Activated CD8-positive, alpha-beta T cell treated with anti-CD3 and anti-CD28 coated beads, Interleukin-2, amount 10 ng/mL, durations not matched to agents 7 days and 5 days (primary cell): Measurements from ENCODE around the gene PLA2G4C. TPM values are rescaled to one million over a fixed set of nuclear protein-coding genes. Genes with fewer than 3 reads are reported as not detected.

Experiments used
- ATAC-seq: fragments of 150-1000 bp; cut with Tn5 transposase; one replicate; pipeline ENCODE4 v1.10.0; 2021; ENCODE audit warnings: moderate library complexity
- CTCF ChIA-PET: fragments of 350-600 bp; sonication (Branson Sonifier 250); formaldehyde crosslinking; loops from one replicate; lab custom pipeline; 2021; ENCODE audit warnings: antibody characterized with exemption; lab: Charles Lee
- POLR2A ChIA-PET: fragments of 350-600 bp; sonication (Branson Sonifier 250); formaldehyde crosslinking; loops from one replicate; lab custom pipeline; 2021; ENCODE audit warnings: antibody characterized with exemption; lab: Charles Lee
- DNase-seq: peaks from one replicate; pipeline ENCODE4 v3.0.0-alpha.2; 2020
- H3K27ac Mint-ChIP-seq: one replicate; pipeline ENCODE4 v1.8.0; 2021; ENCODE audit warnings: mild to moderate bottlenecking, mixed read lengths
- H3K27me3 Mint-ChIP-seq: one replicate; pipeline ENCODE4 v1.8.0; 2021; ENCODE audit warnings: low read depth, mixed read lengths
- H3K36me3 Mint-ChIP-seq: one replicate; pipeline ENCODE4 v1.8.0; 2021; ENCODE audit warnings: low read depth, mixed read lengths
- H3K4me1 Mint-ChIP-seq: one replicate; pipeline ENCODE4 v1.8.0; 2021; ENCODE audit warnings: low read depth, mixed read lengths
- H3K4me3 Mint-ChIP-seq: one replicate; pipeline ENCODE4 v1.8.0; 2021; ENCODE audit warnings: mild to moderate bottlenecking, mixed read lengths
- H3K9me3 Mint-ChIP-seq: one replicate; pipeline ENCODE4 v1.8.0; 2022; ENCODE audit warnings: mixed read lengths; ENCODE audit not compliant: insufficient read depth
- total RNA-seq, 2 experiments: library from RNA; stranded (reverse); gene quantifications; one replicate each; pipeline ENCODE4 v1.2.3, GENCODE V29; 2021

PLA2G4C gene
- total RNA-seq, 2 experiments from 2014 or later = 0.73 to 1.8 TPM

DNA sequence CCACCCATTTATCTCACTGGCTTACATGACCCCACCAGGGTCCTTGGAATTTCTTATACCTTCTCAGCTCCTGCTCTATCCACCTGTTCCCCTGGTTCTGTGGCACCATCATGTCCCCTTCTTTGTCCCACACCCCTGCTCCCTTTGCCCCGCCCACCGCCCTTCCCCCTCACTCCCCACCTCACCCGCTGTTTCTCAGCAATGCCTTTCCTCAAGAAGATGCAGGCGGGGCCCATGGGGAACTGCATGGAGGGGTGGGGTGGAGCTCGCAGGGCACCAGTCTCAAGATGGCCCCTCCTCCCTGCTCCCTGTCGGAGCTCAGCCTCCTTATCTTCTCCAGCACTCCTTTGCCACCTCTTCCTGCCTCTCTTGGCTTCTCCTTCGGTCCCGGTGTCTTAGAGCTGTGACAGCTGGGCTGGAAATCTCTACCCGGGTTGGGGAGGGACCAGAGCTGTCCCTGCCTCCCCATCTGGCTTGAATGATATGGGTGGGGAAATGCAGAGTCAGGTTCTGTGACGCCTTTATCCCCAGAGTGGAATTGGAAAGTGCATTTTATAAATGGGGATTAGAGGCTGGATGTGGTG, 66.8 kb downstream of the PLA2G4C start, which contains the start of gene CABP5:
CABP5 (minus strand) TSS at position 405 of the 584 bp plus-strand sequence; CDS start at position 248, 157 bp downstream.
- no peak for DNase-seq
- ChIA-PET CTCF (no interaction called here), POLR2A (no interaction called here)
- H3K36me3 Mint-ChIP-seq = no peaks in the 10 kb centered on the region
- no peaks in the 10 kb centered on the region for H3K9me3 Mint-ChIP-seq
- ATAC-seq = no peak
- no peak within 1 kb of the TSS for H3K4me3 Mint-ChIP-seq
- H3K27me3 Mint-ChIP-seq = no peaks in the 10 kb centered on the region
- no peaks in the 10 kb centered on the region for H3K4me1 Mint-ChIP-seq
- H3K27ac Mint-ChIP-seq = no peak within 1 kb of the TSS

DNA sequence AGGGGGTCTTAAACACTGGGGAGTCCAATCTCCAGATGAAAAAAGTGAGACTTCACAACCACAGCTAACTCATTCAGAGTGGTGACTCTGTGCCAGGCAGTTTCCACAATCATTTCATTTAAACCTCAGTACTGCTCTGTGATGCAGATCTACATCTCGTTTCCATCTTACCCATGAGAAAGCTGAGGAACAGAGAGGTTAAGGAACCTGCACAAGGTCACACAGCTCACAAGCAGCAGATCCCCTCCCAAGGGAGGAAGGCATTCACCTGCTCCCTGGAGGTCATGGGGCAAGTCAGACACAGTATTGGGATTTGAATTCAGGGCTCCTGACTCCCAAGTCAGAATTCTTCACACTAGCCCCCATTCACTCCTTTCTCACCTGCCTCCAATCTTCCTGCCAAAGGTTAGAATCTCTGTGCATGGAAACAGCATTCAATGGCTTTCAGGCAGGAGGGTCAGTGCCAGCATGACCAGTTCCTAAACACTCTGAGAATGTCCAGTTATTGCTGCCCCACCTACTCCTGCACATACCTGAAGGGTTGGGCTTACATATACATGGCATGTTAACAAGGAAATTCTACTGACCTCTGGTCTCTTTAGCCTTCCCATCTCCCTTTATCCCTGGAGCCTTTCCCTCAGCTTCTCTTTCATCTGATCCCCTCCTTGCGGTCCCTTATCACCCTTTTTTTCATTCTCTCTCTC, 68.6 kb downstream of the PLA2G4C start:
- ChIA-PET POLR2A (no interaction called here), CTCF (interaction anchor here (0.6 kb wide), 1 partner anchor 227 kb away, joined by 3 read pairs; no protein-coding TSS in a partner anchor)
- no peaks in the 10 kb centered on the region for H3K27me3 Mint-ChIP-seq
- no peak overlapping the region for H3K4me3 Mint-ChIP-seq
- no peak for DNase-seq
- no peaks in the 10 kb centered on the region for H3K9me3 Mint-ChIP-seq
- no peak overlapping the region for H3K27ac Mint-ChIP-seq
- H3K36me3 Mint-ChIP-seq = no peaks in the 10 kb centered on the region
- no peaks in the 10 kb centered on the region for H3K4me1 Mint-ChIP-seq
- ATAC-seq = no peak

DNA sequence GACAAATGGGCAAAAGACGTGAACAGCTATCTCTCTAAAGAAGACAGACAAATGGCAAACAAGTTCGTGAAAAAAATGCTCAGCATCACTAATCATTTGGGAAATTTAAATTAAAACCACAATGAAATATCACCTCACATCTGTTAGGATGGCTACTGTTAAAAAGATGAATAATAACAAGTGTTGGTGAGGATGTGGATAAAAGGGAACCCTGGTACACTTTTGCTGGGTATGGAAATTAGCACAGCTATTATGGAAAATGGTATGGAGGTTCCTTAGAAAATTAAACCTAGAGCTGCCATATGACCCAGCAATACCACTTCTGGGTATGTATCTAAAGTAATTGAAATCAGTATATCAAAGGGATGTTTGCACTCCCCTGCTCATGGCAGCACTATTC, 73.9 kb downstream of the PLA2G4C start:
- DNase-seq (no peak), ATAC-seq (no peak)
- Mint-ChIP-seq H3K27me3 (no peaks in the 10 kb centered on the region), H3K36me3 (no peaks in the 10 kb centered on the region), H3K9me3 (peaks cover 4% of the 10 kb centered on the region), H3K27ac (no peak overlapping the region), H3K4me3 (no peak overlapping the region), H3K4me1 (no peaks in the 10 kb centered on the region)
- CTCF ChIA-PET = interaction anchor here (0.9 kb wide), 1 partner anchor 66 kb away, joined by 3 read pairs; no protein-coding TSS in a partner anchor
- POLR2A ChIA-PET = no interaction called here

DNA sequence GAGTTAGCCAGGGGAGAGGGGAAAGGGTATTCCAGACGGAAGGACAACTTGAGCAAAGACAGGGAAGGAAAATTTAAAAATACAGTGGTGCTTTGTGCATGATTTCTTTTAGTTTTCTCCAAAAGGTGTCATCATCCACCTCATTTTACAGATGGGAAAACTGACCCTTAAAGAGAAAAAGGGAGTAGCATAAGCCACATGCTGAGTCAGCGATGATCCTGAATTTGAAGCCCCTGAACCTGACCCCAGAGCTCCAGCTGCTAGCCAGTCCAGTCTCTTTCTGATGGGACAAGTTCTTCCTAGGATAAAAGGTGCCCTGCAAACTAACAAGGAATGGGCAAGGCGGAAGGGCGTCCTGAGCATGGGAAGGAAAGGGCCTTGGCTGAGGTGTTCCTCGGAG, 77.0 kb downstream of the PLA2G4C start:
- H3K4me3 Mint-ChIP-seq = no peak overlapping the region
- POLR2A ChIA-PET = no interaction called here
- no peak for ATAC-seq
- H3K4me1 Mint-ChIP-seq = peaks cover 6% of the 10 kb centered on the region
- CTCF ChIA-PET = no interaction called here
- peaks cover 4% of the 10 kb centered on the region for H3K9me3 Mint-ChIP-seq
- no peaks in the 10 kb centered on the region for H3K27me3 Mint-ChIP-seq
- no peak for DNase-seq
- no peak overlapping the region for H3K27ac Mint-ChIP-seq
- no peaks in the 10 kb centered on the region for H3K36me3 Mint-ChIP-seq

DNA sequence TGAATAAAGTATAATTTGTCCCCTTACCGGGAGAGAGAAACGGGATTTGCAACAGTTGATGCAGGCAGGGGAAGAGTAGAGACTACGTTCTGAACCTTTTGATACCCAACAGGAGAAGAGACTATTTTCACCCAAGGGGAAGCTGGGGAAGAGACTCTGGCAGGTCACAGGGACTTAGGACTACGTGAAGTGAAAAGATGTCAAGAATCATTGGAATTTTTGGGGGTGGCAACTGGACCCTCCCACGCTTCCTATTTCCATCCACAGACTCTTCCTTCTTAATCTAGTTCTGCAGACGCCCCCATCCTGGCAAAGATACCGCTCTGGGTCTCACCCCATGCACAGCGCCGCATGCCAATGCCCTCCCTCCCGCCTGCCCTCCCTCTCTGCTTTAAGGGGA, 80.5 kb downstream of the PLA2G4C start:
- H3K27me3 Mint-ChIP-seq = peaks cover 8% of the 10 kb centered on the region
- ChIA-PET CTCF (no interaction called here), POLR2A (no interaction called here)
- H3K4me1 Mint-ChIP-seq = peaks cover 6% of the 10 kb centered on the region
- H3K27ac Mint-ChIP-seq = no peak overlapping the region
- H3K9me3 Mint-ChIP-seq = no peaks in the 10 kb centered on the region
- no peaks in the 10 kb centered on the region for H3K36me3 Mint-ChIP-seq
- no peak overlapping the region for H3K4me3 Mint-ChIP-seq
- DNase-seq (no peak), ATAC-seq (no peak)

DNA sequence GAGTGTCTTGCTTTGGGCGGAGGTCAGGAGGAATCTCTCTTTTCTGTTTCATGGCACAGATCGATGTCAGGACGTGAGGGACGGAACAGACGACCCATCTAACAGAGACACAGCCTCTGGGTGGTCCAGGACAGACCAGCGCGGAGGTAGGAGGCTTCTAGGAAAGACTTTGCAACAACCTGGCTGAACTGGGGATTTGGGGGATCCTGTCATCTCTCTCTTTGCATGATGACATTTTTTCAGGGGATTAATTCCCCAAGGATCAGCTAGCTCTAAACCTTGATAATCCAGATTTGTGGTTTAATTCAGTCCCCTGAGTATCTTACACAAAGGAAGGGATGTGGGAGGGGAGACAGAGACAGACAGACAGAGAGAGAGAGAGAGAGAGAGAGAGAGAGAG, 81.2 kb downstream of the PLA2G4C start:
- H3K36me3 Mint-ChIP-seq = no peaks in the 10 kb centered on the region
- no peak overlapping the region for H3K4me3 Mint-ChIP-seq
- DNase-seq (no peak), ATAC-seq (no peak)
- H3K9me3 Mint-ChIP-seq = no peaks in the 10 kb centered on the region
- ChIA-PET POLR2A (no interaction called here), CTCF (no interaction called here)
- peaks cover 6% of the 10 kb centered on the region for H3K4me1 Mint-ChIP-seq
- H3K27ac Mint-ChIP-seq = no peak overlapping the region
- peaks cover 11% of the 10 kb centered on the region for H3K27me3 Mint-ChIP-seq

DNA sequence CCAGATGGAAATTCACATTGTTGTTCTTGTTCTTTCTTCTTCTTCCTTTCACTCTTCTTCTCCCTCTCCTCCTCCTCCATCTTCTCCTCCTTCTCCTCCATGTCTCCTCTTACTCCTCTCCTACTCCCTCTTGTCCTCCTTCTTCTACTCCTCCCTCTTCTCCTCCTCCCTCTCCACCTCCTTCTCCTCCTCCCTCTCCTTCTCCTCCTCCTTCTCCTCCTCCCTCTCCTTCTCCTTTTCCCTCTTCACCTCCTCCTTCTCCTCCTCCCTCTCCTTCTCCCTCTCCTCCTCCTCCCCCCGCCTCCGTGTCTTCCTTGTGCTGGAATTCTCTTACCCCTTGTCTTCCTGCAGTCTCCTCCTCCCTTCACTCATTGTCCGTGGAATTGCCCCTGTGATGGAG, 85.1 kb downstream of the PLA2G4C start:
- H3K27me3 Mint-ChIP-seq = peaks cover 13% of the 10 kb centered on the region
- H3K27ac Mint-ChIP-seq = no peak overlapping the region
- POLR2A ChIA-PET = no interaction called here
- H3K4me1 Mint-ChIP-seq = peaks cover 6% of the 10 kb centered on the region
- CTCF ChIA-PET = no interaction called here
- DNase-seq = no peak
- H3K36me3 Mint-ChIP-seq = no peaks in the 10 kb centered on the region
- no peaks in the 10 kb centered on the region for H3K9me3 Mint-ChIP-seq
- ATAC-seq = no peak
- no peak overlapping the region for H3K4me3 Mint-ChIP-seq

DNA sequence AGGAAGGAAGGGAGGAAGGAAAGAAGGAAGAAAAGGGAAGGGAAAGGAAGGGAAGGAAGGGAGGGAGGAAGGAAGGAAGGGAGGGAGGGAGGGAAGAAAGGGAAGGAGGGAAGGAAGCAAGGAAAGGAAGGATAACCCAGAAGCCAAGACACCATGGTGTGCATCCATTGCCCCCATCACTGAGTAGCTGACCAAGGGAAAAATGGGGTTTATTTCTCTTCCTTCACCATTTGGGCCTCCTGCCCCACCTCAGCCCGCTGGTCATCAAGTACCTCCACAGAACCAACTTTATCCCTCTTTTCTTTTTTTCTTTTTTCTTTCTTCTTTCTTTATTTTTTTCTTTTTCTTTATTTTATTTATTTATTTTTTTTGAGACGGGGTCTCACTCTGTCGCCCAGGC, 87.1 kb downstream of the PLA2G4C start:
- Mint-ChIP-seq H3K27me3 (peaks cover 13% of the 10 kb centered on the region), H3K9me3 (no peaks in the 10 kb centered on the region), H3K36me3 (no peaks in the 10 kb centered on the region), H3K27ac (no peak overlapping the region), H3K4me3 (no peak overlapping the region), H3K4me1 (no peaks in the 10 kb centered on the region)
- CTCF ChIA-PET = no interaction called here
- ATAC-seq (no peak), DNase-seq (no peak)
- POLR2A ChIA-PET = no interaction called here

DNA sequence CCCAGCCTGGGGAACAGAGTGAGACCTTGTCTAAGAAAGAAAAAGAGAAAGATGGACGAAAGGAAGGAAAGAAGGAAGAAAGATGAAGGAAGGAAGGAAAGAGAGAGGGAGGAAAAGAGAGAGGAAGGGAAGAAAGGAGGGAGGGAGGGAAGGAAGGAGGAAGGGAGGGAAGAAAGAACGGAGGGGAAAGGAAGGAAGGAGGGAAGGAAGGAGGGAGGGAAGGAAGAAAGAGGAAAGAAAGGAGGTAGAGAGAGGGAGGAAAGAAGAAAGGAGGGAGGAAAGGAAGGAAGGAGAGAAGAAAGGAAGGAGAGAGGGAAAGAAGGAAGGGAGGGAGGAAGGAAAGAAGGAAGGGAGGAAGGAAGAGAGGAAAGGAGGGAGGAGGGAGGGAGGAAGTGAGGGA, 87.6 kb downstream of the PLA2G4C start:
- H3K27ac Mint-ChIP-seq = no peak overlapping the region
- H3K27me3 Mint-ChIP-seq = peaks cover 14% of the 10 kb centered on the region
- no peak overlapping the region for H3K4me3 Mint-ChIP-seq
- no peaks in the 10 kb centered on the region for H3K9me3 Mint-ChIP-seq
- no peak for ATAC-seq
- POLR2A ChIA-PET = no interaction called here
- CTCF ChIA-PET = no interaction called here
- H3K36me3 Mint-ChIP-seq = no peaks in the 10 kb centered on the region
- H3K4me1 Mint-ChIP-seq = no peaks in the 10 kb centered on the region
- no peak for DNase-seq

DNA sequence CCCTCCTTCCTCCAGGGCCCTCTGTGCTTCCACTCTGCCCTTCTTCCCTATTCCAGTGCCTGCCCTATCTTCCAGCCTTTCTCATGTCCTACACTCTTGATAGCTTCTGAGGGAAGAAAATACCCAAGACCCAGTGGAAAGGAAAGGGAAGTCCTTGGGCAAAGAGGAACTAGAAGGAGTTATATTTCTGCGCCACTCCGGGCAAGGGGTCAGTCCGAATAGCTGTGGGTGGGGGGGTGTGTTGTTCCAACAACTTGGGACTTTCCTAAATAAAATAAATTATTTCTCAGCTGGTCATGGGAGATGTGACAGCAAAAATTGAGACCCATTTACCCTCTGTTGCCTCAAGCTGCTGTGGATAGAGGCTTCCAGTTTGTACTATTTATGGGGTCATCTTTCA, 89.9 kb downstream of the PLA2G4C start:
- ChIA-PET POLR2A (no interaction called here), CTCF (no interaction called here)
- Mint-ChIP-seq H3K4me1 (no peaks in the 10 kb centered on the region), H3K27ac (no peak overlapping the region), H3K27me3 (peaks cover 13% of the 10 kb centered on the region), H3K36me3 (no peaks in the 10 kb centered on the region), H3K4me3 (no peak overlapping the region), H3K9me3 (no peaks in the 10 kb centered on the region)
- ATAC-seq (no peak), DNase-seq (no peak)

DNA sequence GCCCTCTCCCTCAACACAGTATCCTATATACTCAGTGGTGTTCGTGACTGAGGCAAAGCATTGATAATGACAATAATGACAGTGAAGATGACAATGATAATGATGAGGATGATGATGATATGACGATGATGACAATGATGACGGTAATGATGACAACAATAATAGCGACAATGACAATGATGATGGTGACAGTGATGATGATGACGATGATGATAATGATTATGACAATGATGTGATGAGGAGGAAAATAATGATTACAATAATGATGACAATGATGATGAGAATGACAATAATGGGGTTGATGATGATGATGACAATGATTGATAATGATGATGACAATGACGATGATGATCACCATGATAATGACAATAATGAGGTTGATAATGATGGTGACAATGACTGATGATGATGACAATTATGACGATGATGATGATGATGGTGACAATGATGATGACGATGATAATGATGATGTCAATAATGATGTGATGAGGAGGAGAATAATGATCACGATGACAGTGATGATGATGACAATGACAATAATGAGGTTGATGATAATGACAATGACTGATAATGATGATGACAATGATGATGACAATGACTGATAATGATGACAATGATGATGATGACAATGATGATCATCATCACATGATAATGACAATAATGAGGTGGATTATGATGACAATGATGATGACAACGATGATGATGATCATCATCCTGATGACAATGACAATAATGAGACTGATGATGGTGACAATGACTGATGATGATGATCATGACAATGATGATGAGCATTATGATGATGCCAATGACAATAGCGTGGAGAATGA, 99.5 kb downstream of the PLA2G4C start:
- ATAC-seq (no peak), DNase-seq (no peak)
- Mint-ChIP-seq H3K27ac (no peak overlapping the region), H3K36me3 (no peaks in the 10 kb centered on the region), H3K9me3 (no peaks in the 10 kb centered on the region), H3K27me3 (no peaks in the 10 kb centered on the region), H3K4me1 (no peaks in the 10 kb centered on the region), H3K4me3 (no peak overlapping the region)
- POLR2A ChIA-PET = no interaction called here
- CTCF ChIA-PET = no interaction called here

DNA sequence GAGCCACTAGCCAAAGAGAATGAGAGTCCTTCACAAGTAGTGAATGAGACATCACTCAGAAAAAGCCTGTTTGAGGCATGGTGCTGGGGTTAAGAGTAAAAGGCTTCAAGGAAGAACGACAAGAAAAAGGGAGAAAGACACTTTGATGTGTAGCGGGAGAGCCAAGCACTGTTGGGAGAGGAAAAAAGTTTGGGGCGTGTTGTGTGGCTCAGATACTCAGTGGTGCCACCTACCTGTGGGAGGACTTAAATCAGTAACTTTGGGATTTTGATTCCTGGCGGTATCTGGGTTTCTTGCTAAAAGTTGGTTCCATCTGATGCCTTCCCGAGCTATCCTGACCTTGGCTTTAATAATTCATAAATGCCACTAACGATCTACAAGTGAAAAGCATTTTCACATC, 103.9 kb downstream of the PLA2G4C start:
- no peaks in the 10 kb centered on the region for H3K4me1 Mint-ChIP-seq
- ATAC-seq = no peak
- CTCF ChIA-PET = interaction anchor here (1.5 kb wide), 1 partner anchor 143 kb away, joined by 4 read pairs; no protein-coding TSS in a partner anchor
- no peak overlapping the region for H3K27ac Mint-ChIP-seq
- DNase-seq = no peak
- no peaks in the 10 kb centered on the region for H3K36me3 Mint-ChIP-seq
- POLR2A ChIA-PET = no interaction called here
- no peaks in the 10 kb centered on the region for H3K27me3 Mint-ChIP-seq
- H3K4me3 Mint-ChIP-seq = no peak overlapping the region
- H3K9me3 Mint-ChIP-seq = no peaks in the 10 kb centered on the region
